SKM-1 (cell line): ENCODE data around the gene RAB19.

Experiments used
- DNase-seq: peaks from one replicate; lab custom pipeline; 2025; ENCODE audit not compliant: unreplicated experiment; lab: John Stamatoyannopoulos, UW

Gene RAB19

GRCh38 chr7:140403878-140404564, at the start of gene RAB19:
Gene RAB19 (plus strand): TSS chr7:140404058. CDS start chr7:140407647, 3,589 bp downstream.
- DNase-seq, result no peak

DNA sequence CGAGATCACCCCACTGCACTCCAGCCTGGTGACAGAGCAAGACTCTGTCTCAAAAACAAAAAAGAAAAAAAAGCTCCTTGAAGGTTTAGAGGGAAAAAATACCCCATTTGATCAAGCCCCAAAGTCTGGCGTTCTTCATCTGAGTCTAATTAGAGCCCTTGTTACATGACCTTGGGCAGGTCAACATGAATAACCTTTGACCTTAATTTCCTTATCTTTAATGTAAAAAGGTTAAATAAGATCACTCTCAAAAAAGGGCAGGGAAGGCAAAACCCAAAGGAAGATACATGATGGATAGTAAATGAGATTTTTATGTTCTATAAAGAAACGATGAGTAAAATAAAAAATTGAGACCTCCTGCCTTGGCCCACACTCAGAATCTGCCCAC, 45.8 kb upstream of the RAB19 start:
- no peak for DNase-seq

DNA sequence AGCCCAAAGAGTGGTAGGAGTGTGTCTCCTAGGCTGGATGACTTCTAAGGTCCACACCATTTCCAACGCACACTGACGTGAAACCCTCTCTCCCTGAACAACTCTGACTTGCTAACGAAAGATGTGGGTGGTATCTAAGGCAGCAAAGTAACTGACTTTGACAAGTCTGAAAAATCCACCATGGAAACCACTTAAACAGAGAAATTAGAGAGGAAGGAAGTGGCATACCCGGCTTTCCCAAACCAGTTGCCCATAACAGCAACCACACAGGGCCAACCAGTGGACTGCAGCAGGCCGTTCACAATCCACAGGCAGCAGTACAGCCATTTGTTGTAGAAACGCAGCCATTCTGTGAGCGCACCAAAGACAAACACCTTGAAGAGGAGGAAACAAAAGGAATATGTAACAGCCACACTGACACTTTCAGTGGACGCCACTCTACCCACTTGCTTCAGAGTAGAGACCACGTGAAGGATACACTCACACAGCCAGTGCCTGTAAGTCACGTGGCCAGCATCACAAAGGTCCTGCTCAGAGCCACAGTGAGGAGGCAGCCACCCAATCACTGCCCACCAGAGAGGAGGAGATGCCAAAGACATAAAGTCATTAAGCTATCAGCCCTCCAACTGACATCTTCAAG, 45.3 kb upstream of the RAB19 start:
- DNase-seq, result no peak

DNA sequence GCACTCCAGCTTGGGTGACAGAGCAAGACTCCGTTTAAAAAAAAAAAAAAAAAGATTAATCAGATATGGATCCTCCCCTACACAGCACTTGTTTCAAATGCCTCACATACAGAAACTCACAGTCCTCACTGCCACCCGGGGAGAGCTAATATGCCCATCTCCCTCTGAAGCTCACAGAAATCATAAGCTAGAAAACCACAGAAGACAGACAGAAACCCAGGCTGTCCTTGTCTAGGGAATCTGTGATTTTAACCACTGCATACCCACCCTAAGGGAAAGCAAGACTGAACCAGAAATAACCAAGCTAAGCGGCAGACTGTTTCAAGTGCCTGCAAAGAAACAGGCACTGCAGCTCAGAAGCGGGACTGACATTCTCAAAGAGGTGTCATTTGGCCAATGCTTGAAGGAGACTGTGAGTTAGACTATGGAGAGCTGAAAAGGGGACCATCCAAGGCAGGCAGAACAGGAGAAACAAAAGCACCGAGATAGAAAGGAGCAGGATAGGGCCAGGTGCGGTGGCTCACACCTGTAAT, 43.1 kb upstream of the RAB19 start:
- no peak for DNase-seq

DNA sequence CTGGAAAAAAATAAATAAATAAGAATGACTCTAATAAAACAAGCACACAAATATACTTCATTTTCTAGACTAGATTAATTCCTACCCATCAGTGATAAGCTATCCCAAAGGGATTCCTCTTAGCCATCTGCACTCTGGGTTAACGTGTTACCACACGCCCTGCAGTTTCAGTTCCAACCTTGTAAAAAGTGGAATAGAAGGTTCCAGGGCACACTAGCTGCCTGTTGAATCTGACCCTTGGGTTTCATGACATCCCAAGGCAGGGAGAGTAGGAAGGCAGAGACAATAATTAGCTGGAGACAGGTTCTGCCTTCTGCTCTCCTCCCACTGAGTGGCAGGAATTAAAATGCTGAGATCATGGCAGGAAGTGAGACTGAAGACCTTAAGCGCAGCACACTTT, 39.0 kb upstream of the RAB19 start:
- DNase-seq, result no peak

- no peak for DNase-seq
Measured at GRCh38 chr7:140367528-140367927, 36.3 kb upstream of the RAB19 start.

DNA sequence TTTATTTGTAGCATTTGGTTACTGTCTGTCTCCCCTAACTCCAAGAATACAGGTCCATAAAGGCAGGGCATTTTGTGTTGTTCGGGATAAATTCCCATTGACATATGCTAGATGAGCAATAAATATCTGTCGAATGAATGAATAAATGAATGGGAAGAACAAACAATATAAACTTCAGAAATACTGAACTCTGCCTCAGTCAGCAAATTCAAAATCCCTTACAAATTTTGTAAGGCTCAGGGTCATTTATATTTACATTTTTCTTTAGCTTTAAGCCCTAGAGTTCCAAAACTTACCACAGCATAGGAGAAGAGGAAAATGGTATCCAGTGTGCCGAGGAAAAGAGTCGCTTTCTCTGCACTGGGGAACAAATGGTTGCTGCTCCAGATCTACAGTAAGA, 34.6 kb upstream of the RAB19 start:
- no peak for DNase-seq

GRCh38 chr7:140375323-140375722, 28.5 kb upstream of the RAB19 start:
- DNase-seq, result no peak

DNA sequence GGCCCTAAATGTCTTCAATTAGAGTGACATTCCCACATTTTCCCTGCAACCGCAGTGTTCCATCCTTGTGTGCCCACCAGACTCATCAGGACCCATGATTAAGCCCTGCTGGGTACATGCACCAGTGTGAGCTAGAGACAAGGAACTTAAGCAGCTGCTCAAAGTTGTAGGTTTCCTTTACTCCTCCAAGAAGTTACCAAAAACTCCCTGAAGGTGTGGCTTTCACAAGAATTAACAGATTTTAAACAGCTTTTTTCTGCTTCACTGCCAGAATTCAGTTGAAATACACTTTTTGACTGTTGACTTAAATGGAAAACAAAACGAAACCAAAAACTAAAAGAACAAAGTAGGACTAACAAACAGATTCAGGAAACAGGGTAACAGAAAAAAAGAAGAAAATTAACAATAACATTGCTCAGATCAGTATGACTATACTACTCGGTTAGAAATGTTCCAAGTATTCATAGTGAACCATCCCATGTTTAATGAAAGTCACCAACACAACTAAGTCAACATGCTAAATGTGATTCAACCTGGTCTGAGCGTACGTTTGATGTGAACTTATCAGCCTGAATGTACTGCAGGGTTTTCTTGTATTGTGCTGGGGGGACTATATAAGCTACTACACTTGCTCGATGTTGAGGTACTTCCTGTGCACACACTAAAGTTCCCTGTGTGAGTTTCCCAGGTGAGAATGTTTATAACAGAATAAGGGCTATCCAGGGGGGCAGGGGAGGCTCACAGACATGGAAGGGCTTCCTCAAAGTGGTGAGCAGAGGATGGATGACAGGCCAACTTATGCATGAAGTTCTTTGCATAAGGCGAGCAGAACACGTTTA, 27.7 kb upstream of the RAB19 start:
- no peak for DNase-seq

DNA sequence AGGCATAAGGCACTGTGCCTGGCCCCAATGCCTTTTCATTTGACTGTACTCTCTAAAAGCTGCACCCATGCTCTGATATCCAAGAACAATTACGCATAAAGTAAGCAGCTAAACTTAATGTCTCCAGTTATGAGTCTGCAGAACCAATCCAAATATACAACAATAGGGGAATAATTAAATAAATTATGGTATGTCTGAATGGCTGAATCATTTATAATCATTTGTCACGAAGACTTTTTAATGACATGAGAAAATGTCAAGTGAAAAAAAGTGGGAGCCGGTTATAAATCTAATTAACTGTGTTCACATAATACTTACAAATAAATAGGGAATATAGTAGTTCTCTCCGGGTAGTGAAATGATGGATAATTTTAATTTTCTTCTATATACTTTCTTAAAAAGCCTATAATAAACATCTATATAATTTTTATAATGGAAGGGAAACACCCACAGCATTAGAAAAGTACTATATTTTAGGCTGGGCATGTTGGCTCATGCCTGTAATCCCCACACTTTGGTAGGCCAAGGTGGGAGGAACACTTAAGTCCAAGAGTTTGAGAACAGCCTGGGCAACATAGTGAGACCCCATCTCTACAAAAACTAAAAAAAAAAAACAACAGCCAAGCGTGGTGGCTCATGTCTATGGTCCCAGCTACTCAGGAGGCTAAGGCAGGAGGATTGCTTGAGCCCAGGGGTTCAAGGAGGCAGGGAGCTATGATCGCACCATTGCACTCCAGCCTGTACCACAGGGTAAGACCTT, 19.7 kb upstream of the RAB19 start:
- no peak for DNase-seq

GRCh38 chr7:140384894-140385545, 18.8 kb upstream of the RAB19 start:
- no peak for DNase-seq

GRCh38 chr7:140389445-140389844, 14.4 kb upstream of the RAB19 start:
- no peak for DNase-seq

DNA sequence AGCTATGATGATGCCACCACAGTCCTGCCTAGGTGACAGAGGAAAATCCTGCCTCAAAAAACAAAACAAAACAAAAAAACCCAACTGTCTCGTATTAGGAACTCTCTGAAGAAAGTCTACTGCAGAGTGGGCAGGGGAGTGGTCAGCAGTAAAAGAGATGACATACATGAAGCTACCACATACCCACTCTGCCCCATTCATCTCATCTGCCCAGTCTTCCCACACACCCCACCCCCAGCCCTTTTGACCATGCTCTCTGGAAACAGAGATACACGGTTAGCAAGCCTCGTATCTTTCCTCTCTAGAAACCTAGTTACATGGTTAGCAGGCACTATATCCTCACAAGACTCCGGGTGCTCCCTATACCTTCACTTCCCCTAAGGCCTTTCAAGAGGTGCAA, 13.8 kb upstream of the RAB19 start:
- no peak for DNase-seq

GRCh38 chr7:140390466-140391190, 13.2 kb upstream of the RAB19 start:
- peak; percentile 43 for DNase-seq

GRCh38 chr7:140391634-140392033, 12.2 kb upstream of the RAB19 start:
- DNase-seq, result no peak

- DNase-seq, result no peak
Measured at GRCh38 chr7:140393756-140394306, 10.0 kb upstream of the RAB19 start.

- DNase-seq, result no peak
Measured at GRCh38 chr7:140397784-140398750, 5.8 kb upstream of the RAB19 start, which contains the start of gene SLC37A3. Gene SLC37A3 (minus strand): TSS chr7:140398530. CDS start chr7:140382526, 16,004 bp downstream.

DNA sequence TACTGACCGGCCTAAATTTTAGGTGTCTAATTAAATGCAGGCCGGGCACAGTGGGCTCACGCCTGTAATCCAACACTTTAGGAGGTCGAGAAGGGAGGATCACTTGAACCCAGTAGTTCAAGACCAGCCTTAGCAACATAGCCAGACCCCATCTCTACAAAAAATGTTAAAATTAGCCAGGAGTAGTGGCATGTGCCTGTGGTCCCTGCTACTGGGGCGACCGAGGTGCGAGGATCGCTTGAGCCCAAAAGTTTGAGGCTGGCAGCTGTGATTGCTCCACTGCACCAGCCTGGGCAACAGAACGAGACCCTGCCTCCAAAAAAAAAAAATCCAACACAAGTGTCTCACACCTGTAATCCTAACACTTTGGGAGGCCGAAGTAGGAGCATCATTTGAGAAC, 5.0 kb upstream of the RAB19 start:
- DNase-seq, result no peak
